Liver (tissue), 9 donors: ENCODE data around the gene FIBCD1. TPM values are rescaled to one million over a fixed set of nuclear protein-coding genes. Genes with fewer than 3 reads are reported as not detected.

Experiments
- DNase-seq: peaks from one replicate; pipeline ENCODE4 v3.0.0-alpha.2; 2017; ENCODE audit warnings: low spot score
- H3K27ac ChIP-seq, 2 donors: one replicate each; pipeline ENCODE4 v1.7.0; 2013; ENCODE audit warnings: inconsistent platforms in 2 of 2, low read length in 2 of 2, control low read depth in 1 of 2, low read depth in 1 of 2, mild to moderate bottlenecking in 1 of 2
- H3K27me3 ChIP-seq, 4 donors: one replicate each; pipeline versions ENCODE4 v1.6.1 to v1.7.0; 2013; ENCODE audit warnings: low read length in 3 of 4, inconsistent platforms in 1 of 4, mild to moderate bottlenecking in 1 of 4, moderate library complexity in 1 of 4; ENCODE audit not compliant: control insufficient read depth in 4 of 4, insufficient read depth in 4 of 4
- H3K36me3 ChIP-seq, 4 donors: one replicate each; pipeline versions ENCODE4 v1.6.1 to v1.7.0; 2013; ENCODE audit warnings: low read length in 3 of 4, mild to moderate bottlenecking in 3 of 4, low read depth in 1 of 4, moderate library complexity in 1 of 4; ENCODE audit not compliant: control insufficient read depth in 4 of 4, insufficient read depth in 3 of 4
- H3K4me1 ChIP-seq, 4 donors: one replicate each; pipeline versions ENCODE4 v1.6.1 to v1.7.0; 2013; ENCODE audit warnings: low read length in 3 of 4, mild to moderate bottlenecking in 3 of 4, moderate library complexity in 1 of 4; ENCODE audit not compliant: control insufficient read depth in 4 of 4, insufficient read depth in 4 of 4
- H3K4me3 ChIP-seq, 3 donors: one replicate each; pipeline versions ENCODE4 v1.6.1 to v1.7.0; 2013; ENCODE audit warnings: low read length in 3 of 3, control low read depth in 1 of 3, low read depth in 1 of 3, mild to moderate bottlenecking in 1 of 3
- H3K9ac ChIP-seq, 2 donors: one replicate each; pipeline ENCODE4 v1.7.0; 2013; ENCODE audit warnings: low read length in 2 of 2, mild to moderate bottlenecking in 2 of 2, moderate library complexity in 2 of 2, control low read depth in 1 of 2, low read depth in 1 of 2
- H3K9me3 ChIP-seq, 4 donors: one replicate each; pipeline versions ENCODE4 v1.6.1 to v1.7.0; 2013; ENCODE audit warnings: low read length in 3 of 4; ENCODE audit not compliant: control insufficient read depth in 4 of 4
- EGR1 ChIP-seq, 2 donors: IDR thresholded peaks; 2 replicates each; pipeline ENCODE4 v1.6.1; 2016 to 2018; ENCODE audit warnings: antibody characterized with exemption in 2 of 2, low read depth in 2 of 2
- FOXA1 ChIP-seq: IDR thresholded peaks from 2 replicates; pipeline ENCODE4 v1.6.1; 2016; ENCODE audit warnings: antibody characterized with exemption
- FOXA2 ChIP-seq: IDR thresholded peaks from 2 replicates; pipeline ENCODE4 v1.6.1; 2016; ENCODE audit warnings: antibody characterized with exemption
- GABPA ChIP-seq, 2 donors: IDR thresholded peaks in 1 of 2; conservative IDR thresholded peaks in 1 of 2; 2 replicates each; pipeline ENCODE4 v1.6.1; 2016; ENCODE audit warnings: antibody characterized with exemption in 2 of 2, mild to moderate bottlenecking in 1 of 2, moderate library complexity in 1 of 2
- HNF4A ChIP-seq, 2 donors: conservative IDR thresholded peaks; 2 replicates each; pipeline ENCODE4 v1.6.1; 2016; ENCODE audit warnings: antibody characterized with exemption in 2 of 2, mild to moderate bottlenecking in 2 of 2
- HNF4G ChIP-seq: IDR thresholded peaks from 2 replicates; pipeline ENCODE4 v1.6.1; 2016; ENCODE audit warnings: antibody characterized with exemption
- RAD21 ChIP-seq, 2 donors: IDR thresholded peaks; 2 replicates each; pipeline ENCODE4 v1.6.1; 2016; ENCODE audit warnings: antibody characterized with exemption in 2 of 2, mild to moderate bottlenecking in 2 of 2
- RXRA ChIP-seq, 2 donors: IDR thresholded peaks; 2 replicates each; pipeline ENCODE4 v1.6.1; 2017 to 2018; ENCODE audit warnings: antibody characterized with exemption in 2 of 2, mild to moderate bottlenecking in 1 of 2
- SP1 ChIP-seq: IDR thresholded peaks from 2 replicates; pipeline ENCODE4 v1.6.1; 2018; ENCODE audit warnings: antibody characterized with exemption, mild to moderate bottlenecking
- TAF1 ChIP-seq: conservative IDR thresholded peaks from 2 replicates; pipeline ENCODE4 v1.6.1; 2016; ENCODE audit warnings: antibody characterized with exemption, mild to moderate bottlenecking
- YY1 ChIP-seq: IDR thresholded peaks from 2 replicates; pipeline ENCODE4 v1.6.1; 2016; ENCODE audit warnings: antibody characterized with exemption, mild to moderate bottlenecking
- WGBS: extraction: QIAGEN DNeasy Blood & Tissue Kit; methylation state at CpG from one replicate; pipeline ENCODE4 v1.1.7; 2013; 5-methylcytosine and 5-hydroxymethylcytosine counted together
- polyA plus RNA-seq, 2 donors: library from polyadenylated mRNA; stranded (reverse) in 1 of 2; unstranded in 1 of 2; fragments of 200-250 nt in 1 of 2; fragments of >200 nt in 1 of 2; fragmentation: Nextera tagmentation in 1 of 2; extraction: Ambion mirVana in 1 of 2; gene quantifications; one replicate each; pipeline versions ENCODE4 v1.2.1 to v1.2.3, GENCODE V29; 2013 to 2015
- total RNA-seq, 2 donors: library from RNA; depleted of rRNA; stranded (reverse); fragments of >200 nt; gene quantifications; one replicate each; pipeline ENCODE4 v1.2.3, GENCODE V29; 2014
- TF ChIP-seq, protein P1 (sequence below): IDR thresholded peaks from 2 replicates; pipeline ENCODE4 v1.6.1; 2016; ENCODE audit warnings: antibody characterized with exemption
- TF ChIP-seq, protein P2 (sequence below): IDR thresholded peaks from 2 replicates; pipeline ENCODE4 v1.6.1; 2016; ENCODE audit warnings: antibody characterized with exemption, mild to moderate bottlenecking
- TF ChIP-seq, protein P3 (sequence below): IDR thresholded peaks from 2 replicates; pipeline ENCODE4 v1.6.1; 2016; ENCODE audit warnings: antibody characterized with exemption
- TF ChIP-seq, protein P4 (sequence below): IDR thresholded peaks from 2 replicates; pipeline ENCODE4 v1.6.1; 2016; ENCODE audit warnings: antibody characterized with exemption
- donor health status: healthy.
- donor health status: healthy.
- donor health status: healthy.
- donor health status: healthy.
- donor health status: healthy.

Gene FIBCD1
- total and polyA plus RNA-seq, 4 donors: not detected

DNA sequence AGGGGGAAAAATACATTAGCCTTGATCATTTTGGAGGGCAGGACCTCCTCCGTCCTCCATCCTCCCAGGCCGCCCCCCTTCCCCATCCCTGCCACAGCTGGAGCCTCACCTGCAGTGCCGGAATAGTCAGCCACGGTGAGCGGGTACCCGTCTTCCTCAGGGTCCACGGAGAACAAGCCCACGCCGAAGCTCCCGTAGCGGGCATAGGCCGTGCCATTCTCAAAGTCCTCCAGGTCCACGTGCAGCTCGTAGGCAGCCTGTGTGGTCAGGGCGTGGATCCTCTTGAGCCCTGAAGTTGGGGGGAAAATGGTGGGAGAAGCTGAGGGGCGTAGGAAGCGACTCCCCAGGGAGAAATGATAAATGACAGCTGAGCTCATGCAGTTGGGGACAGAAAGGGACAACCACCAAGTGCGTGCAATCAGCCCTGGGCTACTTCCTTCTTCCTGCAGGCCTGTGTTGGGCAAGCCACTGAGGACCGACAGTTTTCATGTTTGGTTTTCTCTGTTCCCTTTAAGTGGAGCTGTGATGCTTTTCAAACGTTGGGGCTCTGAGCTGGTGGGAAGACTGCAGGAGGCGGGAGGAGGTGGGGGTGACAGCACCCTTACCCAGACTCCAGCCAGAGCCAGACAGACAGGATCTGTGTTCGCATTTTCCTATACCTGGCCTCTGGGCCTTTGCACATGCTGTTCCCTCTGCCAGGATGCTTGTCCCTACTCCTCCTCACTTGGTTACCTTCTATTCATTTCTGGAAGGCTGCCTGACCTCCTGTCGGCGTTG, 33.7 kb downstream of the FIBCD1 start:
- Histone ChIP-seq H3K4me1 (no peaks in the 10 kb centered on the region), H3K4me3 (no peak overlapping the region), H3K27ac (no peak overlapping the region), H3K36me3 (no peaks in the 10 kb centered on the region), H3K9ac (no peak overlapping the region), H3K9me3 (no peaks in the 10 kb centered on the region), H3K27me3 (peaks cover 0 to 8% (median 0%) of the 10 kb centered on the region in 4 donors)
- TF ChIP-seq EGR1 (IDR thresholded peaks at IDR 0.05; ENCODE audit: low read depth in 2 of 2): no peak
- no peak for TF ChIP-seq RXRA (IDR thresholded peaks at IDR 0.05)
- TF ChIP-seq YY1: no peak
- TF ChIP-seq, protein P1, sequence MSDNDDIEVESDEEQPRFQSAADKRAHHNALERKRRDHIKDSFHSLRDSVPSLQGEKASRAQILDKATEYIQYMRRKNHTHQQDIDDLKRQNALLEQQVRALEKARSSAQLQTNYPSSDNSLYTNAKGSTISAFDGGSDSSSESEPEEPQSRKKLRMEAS: no peak
- no peak for TF ChIP-seq HNF4A (conservative IDR thresholded peaks at IDR 0.05)
- TF ChIP-seq TAF1: no peak
- TF ChIP-seq, protein P2, sequence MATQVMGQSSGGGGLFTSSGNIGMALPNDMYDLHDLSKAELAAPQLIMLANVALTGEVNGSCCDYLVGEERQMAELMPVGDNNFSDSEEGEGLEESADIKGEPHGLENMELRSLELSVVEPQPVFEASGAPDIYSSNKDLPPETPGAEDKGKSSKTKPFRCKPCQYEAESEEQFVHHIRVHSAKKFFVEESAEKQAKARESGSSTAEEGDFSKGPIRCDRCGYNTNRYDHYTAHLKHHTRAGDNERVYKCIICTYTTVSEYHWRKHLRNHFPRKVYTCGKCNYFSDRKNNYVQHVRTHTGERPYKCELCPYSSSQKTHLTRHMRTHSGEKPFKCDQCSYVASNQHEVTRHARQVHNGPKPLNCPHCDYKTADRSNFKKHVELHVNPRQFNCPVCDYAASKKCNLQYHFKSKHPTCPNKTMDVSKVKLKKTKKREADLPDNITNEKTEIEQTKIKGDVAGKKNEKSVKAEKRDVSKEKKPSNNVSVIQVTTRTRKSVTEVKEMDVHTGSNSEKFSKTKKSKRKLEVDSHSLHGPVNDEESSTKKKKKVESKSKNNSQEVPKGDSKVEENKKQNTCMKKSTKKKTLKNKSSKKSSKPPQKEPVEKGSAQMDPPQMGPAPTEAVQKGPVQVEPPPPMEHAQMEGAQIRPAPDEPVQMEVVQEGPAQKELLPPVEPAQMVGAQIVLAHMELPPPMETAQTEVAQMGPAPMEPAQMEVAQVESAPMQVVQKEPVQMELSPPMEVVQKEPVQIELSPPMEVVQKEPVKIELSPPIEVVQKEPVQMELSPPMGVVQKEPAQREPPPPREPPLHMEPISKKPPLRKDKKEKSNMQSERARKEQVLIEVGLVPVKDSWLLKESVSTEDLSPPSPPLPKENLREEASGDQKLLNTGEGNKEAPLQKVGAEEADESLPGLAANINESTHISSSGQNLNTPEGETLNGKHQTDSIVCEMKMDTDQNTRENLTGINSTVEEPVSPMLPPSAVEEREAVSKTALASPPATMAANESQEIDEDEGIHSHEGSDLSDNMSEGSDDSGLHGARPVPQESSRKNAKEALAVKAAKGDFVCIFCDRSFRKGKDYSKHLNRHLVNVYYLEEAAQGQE: no peak
- TF ChIP-seq FOXA1: no peak
- no peak for TF ChIP-seq SP1
- no peak for TF ChIP-seq GABPA (IDR thresholded peaks at IDR 0.05 in 1 of 2, conservative IDR thresholded peaks at IDR 0.05 in 1 of 2)
- no peak for TF ChIP-seq RAD21 (IDR thresholded peaks at IDR 0.05)
- TF ChIP-seq FOXA2: no peak
- no peak for TF ChIP-seq HNF4G
- TF ChIP-seq, protein P3, sequence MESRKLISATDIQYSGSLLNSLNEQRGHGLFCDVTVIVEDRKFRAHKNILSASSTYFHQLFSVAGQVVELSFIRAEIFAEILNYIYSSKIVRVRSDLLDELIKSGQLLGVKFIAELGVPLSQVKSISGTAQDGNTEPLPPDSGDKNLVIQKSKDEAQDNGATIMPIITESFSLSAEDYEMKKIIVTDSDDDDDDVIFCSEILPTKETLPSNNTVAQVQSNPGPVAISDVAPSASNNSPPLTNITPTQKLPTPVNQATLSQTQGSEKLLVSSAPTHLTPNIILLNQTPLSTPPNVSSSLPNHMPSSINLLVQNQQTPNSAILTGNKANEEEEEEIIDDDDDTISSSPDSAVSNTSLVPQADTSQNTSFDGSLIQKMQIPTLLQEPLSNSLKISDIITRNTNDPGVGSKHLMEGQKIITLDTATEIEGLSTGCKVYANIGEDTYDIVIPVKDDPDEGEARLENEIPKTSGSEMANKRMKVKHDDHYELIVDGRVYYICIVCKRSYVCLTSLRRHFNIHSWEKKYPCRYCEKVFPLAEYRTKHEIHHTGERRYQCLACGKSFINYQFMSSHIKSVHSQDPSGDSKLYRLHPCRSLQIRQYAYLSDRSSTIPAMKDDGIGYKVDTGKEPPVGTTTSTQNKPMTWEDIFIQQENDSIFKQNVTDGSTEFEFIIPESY: no peak
- TF ChIP-seq, protein P4, sequence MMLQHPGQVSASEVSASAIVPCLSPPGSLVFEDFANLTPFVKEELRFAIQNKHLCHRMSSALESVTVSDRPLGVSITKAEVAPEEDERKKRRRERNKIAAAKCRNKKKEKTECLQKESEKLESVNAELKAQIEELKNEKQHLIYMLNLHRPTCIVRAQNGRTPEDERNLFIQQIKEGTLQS: no peak
- WGBS: 88% methylated on average over 24 of the region's 24 CpGs
- no peak for DNase-seq
